Neural cell (in vitro differentiated cells): ENCODE data around the gene SPNS1. TPM values are rescaled to one million over a fixed set of nuclear protein-coding genes. Genes with fewer than 3 reads are reported as not detected.

ENCODE experiments used
- H2AFZ ChIP-seq: fragments of 200-600, 300-800 bp; sonication (generic), shearing (Covaris generic); 2 replicates; pipeline ENCODE4 v1.6.0; 2014; ENCODE audit warnings: low read depth, mild to moderate bottlenecking, antibody characterized with exemption, low read length, moderate library complexity
- H3F3A ChIP-seq: fragments of 200-600 bp; shearing (Covaris generic); 2 replicates; pipeline ENCODE4 v1.6.1; 2016; ENCODE audit warnings: mild to moderate bottlenecking, moderate library complexity, mixed read lengths, antibody characterized with exemption, low read length; ENCODE audit not compliant: insufficient read depth, poor library complexity, severe bottlenecking
- H3K27ac ChIP-seq: fragments of 200-600, 300-800 bp; sonication (generic), shearing (Covaris generic); 2 replicates; pipeline ENCODE4 v1.5.1; 2014; ENCODE audit warnings: mild to moderate bottlenecking, low read length, moderate library complexity
- H3K27me3 ChIP-seq: fragments of 300-800, 200-600 bp; sonication (generic), shearing (Covaris generic); 2 replicates; pipeline ENCODE4 v1.6.0; 2014; ENCODE audit warnings: mild to moderate bottlenecking, low read depth, low read length, moderate library complexity; ENCODE audit not compliant: insufficient read depth
- H3K36me3 ChIP-seq: fragments of 300-800, 200-600 bp; sonication (generic), shearing (Covaris generic); 2 replicates; pipeline ENCODE4 v1.5.1; 2014; ENCODE audit warnings: mild to moderate bottlenecking, antibody characterized with exemption, low read length, moderate library complexity; ENCODE audit not compliant: insufficient read depth
- H3K4me2 ChIP-seq: fragments of 300-800, 200-600 bp; sonication (generic), shearing (Covaris generic); 2 replicates; pipeline ENCODE4 v1.6.0; 2014; ENCODE audit warnings: mild to moderate bottlenecking, low read length
- H3K4me3 ChIP-seq: fragments of 300-800, 200-600 bp; sonication (generic), shearing (Covaris generic); 2 replicates; pipeline ENCODE4 v1.5.1; 2014; ENCODE audit warnings: mild to moderate bottlenecking, low read length, moderate library complexity
- H3K79me2 ChIP-seq: fragments of 200-600 bp; shearing (Covaris generic); replicated peaks from 2 replicates; pipeline ENCODE4 v1.6.0; 2014; ENCODE audit warnings: mild to moderate bottlenecking, low read length, moderate library complexity; ENCODE audit not compliant: insufficient read depth
- H3K9ac ChIP-seq: fragments of 300-800, 200-600 bp; sonication (generic), shearing (Covaris generic); 2 replicates; pipeline ENCODE4 v1.6.1; 2016; ENCODE audit warnings: mild to moderate bottlenecking, low read length, mixed read lengths
- H3K9me2 ChIP-seq: fragments of 200-600 bp; shearing (Covaris generic); 2 replicates; pipeline ENCODE4 v1.6.1; 2016; ENCODE audit warnings: mild to moderate bottlenecking, low read length, mixed read lengths; ENCODE audit not compliant: insufficient read depth
- H3K9me3 ChIP-seq: fragments of 200-600, 300-800 bp; sonication (generic), shearing (Covaris generic); 2 replicates; pipeline ENCODE4 v1.6.1; 2016; ENCODE audit warnings: mild to moderate bottlenecking, mixed run types, low read length, moderate library complexity, mixed read lengths
- H4K20me1 ChIP-seq: fragments of 200-600 bp; shearing (Covaris generic); 2 replicates; pipeline ENCODE4 v1.6.1; 2016; ENCODE audit warnings: mild to moderate bottlenecking, mixed run types; ENCODE audit not compliant: insufficient read depth
- CTCF ChIP-seq: fragments of 450-650 bp; IDR thresholded peaks from 2 replicates; pipeline ENCODE4 v1.5.1; 2014; ENCODE audit warnings: antibody characterized with exemption, mild to moderate bottlenecking, moderate library complexity; ENCODE audit not compliant: poor library complexity, severe bottlenecking
- EP300 ChIP-seq: fragments of 450-650 bp; conservative IDR thresholded peaks from 2 replicates; pipeline ENCODE4 v1.6.1; 2014; ENCODE audit warnings: antibody characterized with exemption, mild to moderate bottlenecking, moderate library complexity; ENCODE audit not compliant: poor library complexity, severe bottlenecking
- EZH2 ChIP-seq: fragments of 200-600, 300-800 bp; shearing (Covaris generic), sonication (generic); IDR thresholded peaks from 2 replicates; pipeline ENCODE4 v1.6.1; 2014; ENCODE audit warnings: antibody characterized with exemption, low read length, borderline replicate concordance, mild to moderate bottlenecking; ENCODE audit not compliant: insufficient read depth, poor library complexity, severe bottlenecking
- MXI1 ChIP-seq: fragments of 450-650 bp; conservative IDR thresholded peaks from 2 replicates; pipeline ENCODE4 v1.6.1; 2014; ENCODE audit warnings: antibody characterized with exemption, mild to moderate bottlenecking; ENCODE audit not compliant: poor library complexity, severe bottlenecking
- POLR2AphosphoS5 ChIP-seq: IDR thresholded peaks from 2 replicates; pipeline ENCODE4 v1.6.1; 2012
- RAD21 ChIP-seq: fragments of 450-650 bp; conservative IDR thresholded peaks from 2 replicates; pipeline ENCODE4 v1.6.1; 2014; ENCODE audit warnings: antibody characterized with exemption, mild to moderate bottlenecking, moderate library complexity
- REST ChIP-seq: IDR thresholded peaks from 2 replicates; pipeline ENCODE4 v1.6.1; 2012; ENCODE audit warnings: borderline replicate concordance
- SMC3 ChIP-seq: fragments of 450-650 bp; conservative IDR thresholded peaks from 2 replicates; pipeline ENCODE4 v1.6.1; 2014; ENCODE audit warnings: antibody characterized with exemption, mild to moderate bottlenecking, moderate library complexity; ENCODE audit not compliant: poor library complexity
- TAF1 ChIP-seq: IDR thresholded peaks from 2 replicates; pipeline ENCODE4 v1.6.1; 2012; ENCODE audit warnings: low read depth
- polyA plus RNA-seq: library from polyadenylated mRNA; depleted of rRNA; stranded (reverse); fragments of >200 nt; gene quantifications from 2 replicates; pipeline ENCODE4 v1.2.3, GENCODE V29; 2014

Gene SPNS1
- polyA plus RNA-seq, 1 donor from 2014 or later = 41.6 TPM

GRCh38 chr16:29025218-29025617, 50.6 kb downstream of the SPNS1 start:
- Histone ChIP-seq H3K4me2 (no peak overlapping the region), H4K20me1 (no peaks in the 10 kb centered on the region), H2AFZ (no peak overlapping the region), H3K9me3 (no peaks in the 10 kb centered on the region), H3K4me3 (no peak overlapping the region), H3K36me3 (no peaks in the 10 kb centered on the region), H3K9ac (no peak overlapping the region), H3K9me2 (no peaks in the 10 kb centered on the region), H3K27ac (no peak overlapping the region), H3K79me2 (no peaks in the 10 kb centered on the region), H3K27me3 (no peaks in the 10 kb centered on the region), H3F3A (no peaks in the 10 kb centered on the region)
- TF ChIP-seq CTCF (no peak), EP300 (no peak), EZH2 (no peak), TAF1 (no peak), REST (no peak), MXI1 (no peak), POLR2AphosphoS5 (no peak), RAD21 (no peak), SMC3 (no peak)

GRCh38 chr16:29025735-29026134, 51.2 kb downstream of the SPNS1 start:
- H3K9me2 ChIP-seq = no peaks in the 10 kb centered on the region
- no peaks in the 10 kb centered on the region for H4K20me1 ChIP-seq
- TF ChIP-seq SMC3 = no peak
- TF ChIP-seq CTCF = no peak
- no peak for TF ChIP-seq EZH2
- no peak for TF ChIP-seq EP300
- no peak for TF ChIP-seq RAD21
- no peak for TF ChIP-seq POLR2AphosphoS5
- H3K9me3 ChIP-seq = no peaks in the 10 kb centered on the region
- H3K36me3 ChIP-seq = no peaks in the 10 kb centered on the region
- H3K79me2 ChIP-seq = no peaks in the 10 kb centered on the region
- H3K4me2 ChIP-seq = no peak overlapping the region
- no peak overlapping the region for H2AFZ ChIP-seq
- no peaks in the 10 kb centered on the region for H3F3A ChIP-seq
- H3K27ac ChIP-seq = no peak overlapping the region
- no peaks in the 10 kb centered on the region for H3K27me3 ChIP-seq
- H3K9ac ChIP-seq = no peak overlapping the region
- H3K4me3 ChIP-seq = no peak overlapping the region
